Endothelial cell (in vitro differentiated cells): ENCODE measurements around the gene B3GNT2. TPM values are rescaled to one million over a fixed set of nuclear protein-coding genes. Genes with fewer than 3 reads are reported as not detected.

Source experiments
- DNase-seq: peaks from one replicate; pipeline ENCODE4 v3.0.0; 2021; ENCODE audit warnings: low spot score
- H3K27ac Mint-ChIP-seq: one replicate; pipeline ENCODE4 v1.8.0; 2021; ENCODE audit warnings: mixed read lengths, inconsistent platforms; ENCODE audit not compliant: unreplicated experiment
- H3K27me3 Mint-ChIP-seq: one replicate; pipeline ENCODE4 v1.8.0; 2021; ENCODE audit warnings: mild to moderate bottlenecking, moderate library complexity, mixed read lengths, inconsistent platforms; ENCODE audit not compliant: unreplicated experiment
- H3K36me3 Mint-ChIP-seq: one replicate; pipeline ENCODE4 v1.8.0; 2021; ENCODE audit warnings: mild to moderate bottlenecking, low read depth, mixed read lengths, inconsistent platforms; ENCODE audit not compliant: unreplicated experiment
- H3K4me1 Mint-ChIP-seq: one replicate; pipeline ENCODE4 v1.8.0; 2021; ENCODE audit warnings: mild to moderate bottlenecking, mixed read lengths, inconsistent platforms; ENCODE audit not compliant: unreplicated experiment
- H3K4me3 Mint-ChIP-seq: one replicate; pipeline ENCODE4 v1.8.0; 2021; ENCODE audit warnings: mild to moderate bottlenecking, mixed read lengths, inconsistent platforms; ENCODE audit not compliant: unreplicated experiment
- H3K9me3 Mint-ChIP-seq: one replicate; pipeline ENCODE4 v1.8.0; 2021; ENCODE audit warnings: mixed read lengths, inconsistent platforms; ENCODE audit not compliant: unreplicated experiment
- total RNA-seq: library from RNA; stranded (reverse); fragmentation: NEBNext Ultra II Directional; extraction: Animal tissue kit (Norgen Biotek cat#: 25700); gene quantifications from one replicate; pipeline ENCODE4 v1.2.1, GENCODE V29; 2021; ENCODE audit not compliant: unreplicated experiment
- TF ChIP-seq, protein P1 (sequence below): fragments of 200-600 bp; sonication (generic); IDR thresholded peaks from one replicate; pipeline ENCODE4 v1.5.0; 2021; ENCODE audit warnings: antibody characterized with exemption; ENCODE audit not compliant: unreplicated experiment

The B3GNT2 gene
- total RNA-seq, 1 donor from 2014 or later = 53.1 TPM

- peaks cover 9% of the 10 kb centered on the region for H3K27me3 Mint-ChIP-seq
- peaks cover 32% of the 10 kb centered on the region for H3K4me1 Mint-ChIP-seq
- TF ChIP-seq, protein P1, sequence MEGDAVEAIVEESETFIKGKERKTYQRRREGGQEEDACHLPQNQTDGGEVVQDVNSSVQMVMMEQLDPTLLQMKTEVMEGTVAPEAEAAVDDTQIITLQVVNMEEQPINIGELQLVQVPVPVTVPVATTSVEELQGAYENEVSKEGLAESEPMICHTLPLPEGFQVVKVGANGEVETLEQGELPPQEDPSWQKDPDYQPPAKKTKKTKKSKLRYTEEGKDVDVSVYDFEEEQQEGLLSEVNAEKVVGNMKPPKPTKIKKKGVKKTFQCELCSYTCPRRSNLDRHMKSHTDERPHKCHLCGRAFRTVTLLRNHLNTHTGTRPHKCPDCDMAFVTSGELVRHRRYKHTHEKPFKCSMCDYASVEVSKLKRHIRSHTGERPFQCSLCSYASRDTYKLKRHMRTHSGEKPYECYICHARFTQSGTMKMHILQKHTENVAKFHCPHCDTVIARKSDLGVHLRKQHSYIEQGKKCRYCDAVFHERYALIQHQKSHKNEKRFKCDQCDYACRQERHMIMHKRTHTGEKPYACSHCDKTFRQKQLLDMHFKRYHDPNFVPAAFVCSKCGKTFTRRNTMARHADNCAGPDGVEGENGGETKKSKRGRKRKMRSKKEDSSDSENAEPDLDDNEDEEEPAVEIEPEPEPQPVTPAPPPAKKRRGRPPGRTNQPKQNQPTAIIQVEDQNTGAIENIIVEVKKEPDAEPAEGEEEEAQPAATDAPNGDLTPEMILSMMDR = no peak
- no peak for DNase-seq
- peaks cover 32% of the 10 kb centered on the region for H3K36me3 Mint-ChIP-seq
- H3K4me3 Mint-ChIP-seq = peak overlapping the region; percentile 45
- peak overlapping the region; percentile 53 for H3K27ac Mint-ChIP-seq
- H3K9me3 Mint-ChIP-seq = no peaks in the 10 kb centered on the region
These were observed 33.2 kb downstream of the B3GNT2 start for GRCh38 chr2:62229082-62229605.

DNA sequence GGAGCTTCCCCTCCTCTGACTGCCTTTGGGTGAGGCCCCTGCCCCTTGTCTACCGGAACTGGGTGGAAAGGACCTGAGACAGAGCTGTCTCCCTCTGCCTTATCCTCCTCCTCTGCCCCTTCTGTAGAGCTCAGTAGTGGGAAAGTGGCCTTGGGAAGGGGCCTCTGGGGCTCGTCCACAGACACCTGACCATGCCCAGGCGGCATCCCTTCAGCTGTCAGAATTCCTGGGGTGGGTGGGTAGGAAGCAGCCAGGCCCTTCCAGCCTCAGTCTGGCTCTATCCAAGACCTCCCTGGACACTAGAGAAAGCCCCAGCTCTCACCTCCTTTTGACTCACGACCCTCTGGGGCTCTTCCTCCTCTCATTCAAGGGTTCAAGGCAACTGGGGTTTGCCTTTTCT is 35.6 kb downstream of the B3GNT2 start:
- H3K27me3 Mint-ChIP-seq = peaks cover 9% of the 10 kb centered on the region
- peaks cover 25% of the 10 kb centered on the region for H3K4me1 Mint-ChIP-seq
- TF ChIP-seq, protein P1 = no peak
- H3K27ac Mint-ChIP-seq = no peak overlapping the region
- no peak for DNase-seq
- no peak overlapping the region for H3K4me3 Mint-ChIP-seq
- H3K36me3 Mint-ChIP-seq = peaks cover 20% of the 10 kb centered on the region
- no peaks in the 10 kb centered on the region for H3K9me3 Mint-ChIP-seq

- peaks cover 4% of the 10 kb centered on the region for H3K27me3 Mint-ChIP-seq
- H3K9me3 Mint-ChIP-seq = no peaks in the 10 kb centered on the region
- H3K36me3 Mint-ChIP-seq = peaks cover 10% of the 10 kb centered on the region
- peaks cover 10% of the 10 kb centered on the region for H3K4me1 Mint-ChIP-seq
- no peak overlapping the region for H3K27ac Mint-ChIP-seq
- DNase-seq = no peak
- TF ChIP-seq, protein P1 = no peak
- H3K4me3 Mint-ChIP-seq = no peak overlapping the region
These were observed 39.1 kb downstream of the B3GNT2 start for GRCh38 chr2:62234755-62235655.

- Mint-ChIP-seq H3K4me1 (peaks cover 4% of the 10 kb centered on the region), H3K9me3 (no peaks in the 10 kb centered on the region), H3K36me3 (peaks cover 3% of the 10 kb centered on the region), H3K4me3 (no peak overlapping the region), H3K27ac (peak overlapping the region; percentile 26), H3K27me3 (peaks cover 1% of the 10 kb centered on the region)
- DNase-seq = no peak
- TF ChIP-seq, protein P1 = no peak
These were observed 40.6 kb downstream of the B3GNT2 start for GRCh38 chr2:62236499-62236898.

- H3K36me3 Mint-ChIP-seq = peaks cover 3% of the 10 kb centered on the region
- no peaks in the 10 kb centered on the region for H3K9me3 Mint-ChIP-seq
These were observed 42.3 kb downstream of the B3GNT2 start for GRCh38 chr2:62238236-62238635.

More at GRCh38 chr2:62238236-62238635, 42.3 kb downstream of the B3GNT2 start:
- no peak for DNase-seq
- H3K4me1 Mint-ChIP-seq = peaks cover 2% of the 10 kb centered on the region
- H3K27me3 Mint-ChIP-seq = no peaks in the 10 kb centered on the region
- no peak overlapping the region for H3K4me3 Mint-ChIP-seq
- no peak overlapping the region for H3K27ac Mint-ChIP-seq
- TF ChIP-seq, protein P1 = no peak
